G401.6 (cell line): Measurements from ENCODE around the gene ZNF423.
"Not testable (repeated sequence)": the region's sequence is repeated elsewhere in the genome, so short reads cannot be mapped to it uniquely, and the experiment has no call there.

Source experiments
- FAIRE-seq: peaks from 2 replicates; lab custom pipeline; 2012; peaks lifted over from hg19 to GRCh38; lab: Jason Lieb, UNC

Gene ZNF423

DNA sequence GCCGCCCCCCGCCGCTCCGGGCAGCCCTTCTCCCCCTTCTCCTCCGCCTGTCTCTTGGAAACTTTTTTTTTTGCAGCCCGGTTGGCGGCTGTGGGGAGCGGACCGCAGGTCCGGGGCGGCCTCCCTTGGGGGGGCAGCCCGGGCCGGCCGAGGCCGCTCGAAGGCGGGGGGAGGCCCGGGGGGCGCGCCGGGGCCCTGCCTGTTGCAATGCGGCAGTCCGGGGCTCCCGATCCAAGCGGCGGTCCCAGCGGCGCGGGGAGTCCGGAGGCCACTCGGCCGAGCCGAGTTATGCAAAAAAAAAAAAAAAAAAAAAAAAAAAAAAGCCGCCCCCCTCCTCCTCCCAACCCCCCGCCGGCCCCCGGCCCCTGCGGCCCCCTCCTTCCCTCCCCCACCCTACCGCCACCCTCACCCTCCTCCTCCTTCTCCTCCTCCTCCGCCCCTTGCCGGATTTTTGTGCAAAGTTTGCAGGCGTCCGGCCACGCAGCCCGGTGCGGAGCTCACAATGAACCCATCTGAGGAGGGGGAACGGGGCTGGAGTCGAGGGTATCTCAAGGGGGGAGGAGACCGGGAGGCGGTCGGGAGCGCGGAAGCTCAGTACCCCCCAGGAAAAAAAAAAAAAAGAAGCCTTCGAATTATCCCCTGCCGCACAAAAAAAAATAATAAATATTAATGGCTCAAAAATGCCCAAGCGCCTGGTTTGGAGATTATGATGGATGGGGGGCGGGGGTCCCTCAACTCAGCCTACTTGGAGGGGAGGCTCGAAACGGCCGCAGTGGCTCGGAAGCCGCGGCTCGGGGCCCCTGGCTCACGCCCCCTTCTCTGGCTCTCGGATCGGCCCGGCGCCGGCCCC lies at the start of gene ZNF423:
ZNF423 (minus strand) TSS at position 291 of the 850 bp plus-strand sequence. CDS start 338 bp downstream, outside the sequence.
- no peak for FAIRE-seq

DNA sequence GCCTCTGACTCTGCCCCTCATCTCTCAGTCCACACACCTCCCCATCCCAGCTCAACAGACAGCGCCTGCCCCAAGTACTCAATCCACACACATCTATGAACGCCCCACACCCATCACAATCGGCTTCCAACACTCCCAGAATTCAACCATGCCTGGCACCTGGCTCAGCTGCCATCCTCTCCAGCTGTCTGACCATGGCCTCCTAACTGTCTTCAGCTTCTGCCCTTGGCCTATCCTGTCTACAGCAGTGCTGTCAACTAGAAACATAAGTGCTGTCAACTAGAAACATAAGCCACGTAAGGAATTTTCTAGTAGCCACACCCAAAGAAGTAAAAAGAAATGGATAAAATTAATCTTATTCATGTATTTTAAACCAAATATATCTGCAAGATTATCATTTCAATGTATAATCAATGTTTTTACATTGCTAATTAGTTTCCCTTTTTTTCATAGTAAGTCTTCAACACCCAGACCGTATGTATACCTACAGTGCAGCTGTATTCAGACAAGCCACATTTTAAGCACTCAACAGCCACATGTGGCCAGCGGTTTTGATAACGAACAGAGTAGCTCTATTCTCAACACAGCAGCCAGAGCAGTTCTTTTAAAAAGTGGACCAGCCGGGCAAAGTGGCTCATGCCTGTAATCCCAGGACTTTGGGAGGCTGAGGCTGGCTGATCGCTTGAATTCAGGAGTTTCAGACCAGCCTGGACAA lies 48.6 kb upstream of the ZNF423 start:
- FAIRE-seq: no peak

DNA sequence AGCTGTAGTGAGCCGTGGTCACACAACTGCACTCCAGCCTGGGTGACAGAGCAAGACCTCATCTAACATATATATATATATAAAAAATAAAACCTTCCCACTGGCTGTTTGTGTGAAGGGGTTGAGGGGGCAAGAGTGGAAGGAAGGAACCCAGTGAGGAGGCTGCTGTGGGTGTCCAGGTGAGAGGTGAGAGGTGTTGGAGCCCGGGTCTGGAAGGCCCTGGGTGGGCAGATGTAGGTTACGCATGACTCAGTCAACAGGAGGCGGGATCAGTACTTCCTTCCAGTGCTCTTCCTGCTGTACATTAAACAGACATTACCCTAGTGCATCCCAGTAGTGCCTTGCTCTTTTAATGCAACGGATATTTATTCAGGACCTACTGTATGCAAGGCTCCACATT lies 47.0 kb upstream of the ZNF423 start:
- FAIRE-seq: no peak

DNA sequence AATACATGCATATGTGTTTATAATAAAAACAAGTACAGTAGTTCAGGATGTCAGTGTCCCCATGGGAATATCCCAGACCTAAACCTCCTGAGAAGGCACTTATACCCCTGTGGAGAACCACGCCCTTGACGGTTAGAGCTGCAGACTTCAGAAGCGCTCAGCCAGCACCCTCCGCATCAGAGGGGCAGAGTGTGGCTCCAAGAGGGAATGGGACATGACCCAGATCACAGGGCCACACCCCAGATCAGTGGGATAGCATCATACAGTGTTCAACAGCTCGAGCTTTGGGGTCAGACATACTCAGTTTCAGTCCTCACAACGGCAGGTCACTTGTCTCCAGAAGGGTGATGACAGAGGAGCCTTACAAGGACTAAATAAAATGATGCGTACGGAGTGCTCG lies 45.8 kb upstream of the ZNF423 start:
- FAIRE-seq: no peak

DNA sequence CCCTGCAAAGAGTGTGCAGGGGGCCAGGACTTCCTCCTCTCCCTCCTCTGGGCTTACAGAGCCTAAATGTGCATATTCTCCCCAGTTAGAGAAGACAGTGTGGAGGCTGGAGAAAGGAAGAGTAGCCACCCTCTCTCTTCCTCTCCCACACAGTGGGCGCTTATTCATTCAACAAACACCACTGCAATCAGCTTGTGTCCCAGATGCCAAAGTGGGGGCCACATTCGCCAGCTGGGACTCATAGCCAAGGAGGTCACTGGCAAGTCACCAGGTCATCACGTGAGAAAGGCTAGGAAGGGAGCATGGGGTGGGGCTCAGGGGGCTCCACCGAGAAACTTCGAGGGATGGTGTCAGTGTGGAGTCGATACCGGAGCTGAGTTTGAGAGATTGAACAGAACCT lies 45.0 kb upstream of the ZNF423 start:
- no peak for FAIRE-seq

DNA sequence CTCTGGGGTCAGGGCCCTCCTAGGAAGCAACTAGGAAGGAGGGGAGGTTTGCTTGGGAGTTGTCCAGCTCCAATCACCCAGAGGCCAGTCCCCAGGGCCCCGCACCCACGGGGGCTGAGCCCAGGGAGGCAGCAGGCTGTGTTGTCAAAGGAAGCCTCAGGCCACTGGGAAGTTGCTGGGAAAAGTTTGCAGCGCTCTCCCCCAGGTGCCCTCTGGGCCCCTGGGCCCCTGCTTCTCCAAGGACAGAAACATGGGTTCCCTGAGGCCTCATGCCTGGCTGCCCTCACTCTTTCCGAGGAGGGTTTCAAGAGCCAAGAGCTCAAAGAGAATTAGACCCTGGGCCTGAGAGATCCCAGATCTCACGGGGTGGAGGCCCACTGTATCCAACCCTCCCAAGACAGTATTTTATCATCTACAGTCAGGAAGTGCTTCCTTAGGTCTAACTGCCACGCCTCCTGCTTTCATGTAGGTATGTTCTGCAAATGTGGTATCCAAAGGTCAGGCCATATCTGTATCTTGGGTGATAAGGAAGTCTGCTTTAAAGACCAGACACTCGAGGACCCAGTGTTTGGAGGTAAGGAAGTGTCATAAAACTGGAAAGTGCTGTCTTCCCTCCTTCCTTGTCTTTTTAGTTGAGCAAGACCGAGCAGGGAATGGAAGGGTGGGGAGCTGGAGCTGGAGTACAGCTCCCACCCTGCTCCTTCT lies 44.2 kb upstream of the ZNF423 start:
- no peak for FAIRE-seq

DNA sequence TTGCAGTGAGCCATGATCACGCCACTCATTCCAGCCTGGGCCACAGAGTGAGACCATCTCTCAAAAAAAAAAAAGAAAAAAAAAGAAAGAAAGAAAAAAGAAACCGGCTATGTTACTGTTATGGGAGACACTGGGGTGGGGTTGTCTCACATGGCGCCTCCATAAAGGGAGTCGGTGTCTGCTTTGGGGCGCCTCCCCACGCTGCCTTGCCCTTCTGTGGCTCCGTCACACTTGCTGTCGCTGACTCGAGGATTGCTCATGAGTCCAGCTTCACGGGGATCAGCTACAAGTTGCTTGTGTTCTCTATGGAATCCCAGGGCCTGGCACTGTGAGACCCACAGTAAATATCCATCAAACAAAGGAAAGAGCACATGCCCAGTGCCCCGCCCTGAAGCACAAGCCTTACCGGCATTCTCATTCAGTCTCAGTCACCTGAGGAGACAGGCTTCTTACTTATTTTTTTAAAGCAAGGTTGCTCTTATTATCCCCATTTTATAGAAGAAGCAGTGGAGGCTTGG lies 40.6 kb upstream of the ZNF423 start:
- FAIRE-seq: no peak

DNA sequence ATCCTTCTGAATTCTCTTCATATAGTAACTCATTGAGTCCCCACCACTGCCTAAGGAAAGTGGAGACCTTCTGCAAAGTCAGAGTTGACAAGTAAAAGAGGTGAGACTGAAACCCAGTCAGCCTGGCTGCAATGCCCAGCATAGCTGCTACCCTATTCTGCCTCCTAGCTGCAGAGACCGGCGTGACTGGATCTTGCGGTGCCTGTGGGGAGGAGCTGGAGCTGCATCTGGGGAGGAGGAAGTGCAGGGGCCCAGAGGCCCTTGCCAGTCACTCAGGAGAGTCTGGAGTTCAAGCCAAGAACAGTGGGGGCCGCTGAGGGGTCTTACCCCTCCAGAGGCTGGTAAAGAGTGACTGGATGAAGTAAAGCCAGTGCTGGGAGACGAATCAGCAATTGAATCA lies 35.0 kb upstream of the ZNF423 start:
- FAIRE-seq: no peak

DNA sequence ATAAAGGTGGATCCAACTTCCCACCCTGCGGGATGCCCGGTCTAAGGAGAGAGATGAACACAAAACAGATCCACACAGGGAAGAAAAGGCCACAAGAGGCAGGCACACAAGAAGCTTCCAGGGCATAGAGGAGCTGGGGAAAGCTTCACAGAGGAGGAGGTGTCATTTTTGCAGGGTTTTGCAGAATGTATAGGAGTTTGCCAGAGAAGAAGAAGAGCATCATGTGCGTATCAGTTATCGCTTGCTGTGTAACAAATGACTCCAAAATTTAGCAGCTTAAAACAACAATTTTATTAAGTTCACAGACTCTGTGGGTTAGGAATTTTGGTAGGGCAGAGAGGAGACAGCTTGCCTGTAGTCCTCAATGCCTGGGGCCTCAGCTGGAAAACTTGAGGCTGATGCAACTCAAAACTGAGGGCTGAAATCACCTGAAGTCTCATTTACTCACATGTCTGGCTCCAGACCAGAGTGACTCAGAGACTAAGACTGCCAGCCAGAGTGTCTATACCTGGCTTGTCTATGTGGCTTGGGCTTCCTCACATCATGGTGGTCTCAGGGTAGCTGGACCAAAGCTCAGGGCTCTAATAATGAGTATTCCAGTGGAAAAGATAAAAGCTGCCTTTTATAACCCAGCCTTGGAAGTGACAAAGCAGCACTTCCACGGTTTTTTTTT lies 33.9 kb upstream of the ZNF423 start:
- FAIRE-seq: no peak

DNA sequence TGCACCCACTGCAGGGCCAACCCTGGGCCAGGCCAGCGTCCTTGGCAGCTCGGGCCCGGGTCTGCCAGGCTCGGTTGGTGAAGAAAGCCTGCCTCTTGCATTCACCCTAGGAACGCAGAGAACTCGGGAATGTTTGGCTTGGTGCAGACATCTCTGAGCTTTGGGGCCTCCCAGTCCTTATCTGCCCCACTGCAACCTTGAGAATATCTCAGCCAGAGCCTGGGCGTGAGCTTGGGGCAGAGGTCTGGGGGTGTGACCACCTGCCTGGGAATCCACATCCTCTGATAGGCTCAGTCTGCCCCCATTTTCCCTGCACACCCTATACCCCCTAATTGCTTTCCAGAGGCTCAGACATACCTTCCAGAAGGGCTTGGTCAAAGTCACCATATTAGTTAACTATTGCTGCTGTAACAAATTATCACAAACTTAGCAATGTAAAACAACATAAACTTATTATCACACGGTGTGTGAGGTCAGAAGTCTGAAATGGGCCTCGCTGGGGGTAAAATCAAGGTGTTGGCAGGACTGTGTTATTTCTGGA lies 30.7 kb upstream of the ZNF423 start:
- no peak for FAIRE-seq

DNA sequence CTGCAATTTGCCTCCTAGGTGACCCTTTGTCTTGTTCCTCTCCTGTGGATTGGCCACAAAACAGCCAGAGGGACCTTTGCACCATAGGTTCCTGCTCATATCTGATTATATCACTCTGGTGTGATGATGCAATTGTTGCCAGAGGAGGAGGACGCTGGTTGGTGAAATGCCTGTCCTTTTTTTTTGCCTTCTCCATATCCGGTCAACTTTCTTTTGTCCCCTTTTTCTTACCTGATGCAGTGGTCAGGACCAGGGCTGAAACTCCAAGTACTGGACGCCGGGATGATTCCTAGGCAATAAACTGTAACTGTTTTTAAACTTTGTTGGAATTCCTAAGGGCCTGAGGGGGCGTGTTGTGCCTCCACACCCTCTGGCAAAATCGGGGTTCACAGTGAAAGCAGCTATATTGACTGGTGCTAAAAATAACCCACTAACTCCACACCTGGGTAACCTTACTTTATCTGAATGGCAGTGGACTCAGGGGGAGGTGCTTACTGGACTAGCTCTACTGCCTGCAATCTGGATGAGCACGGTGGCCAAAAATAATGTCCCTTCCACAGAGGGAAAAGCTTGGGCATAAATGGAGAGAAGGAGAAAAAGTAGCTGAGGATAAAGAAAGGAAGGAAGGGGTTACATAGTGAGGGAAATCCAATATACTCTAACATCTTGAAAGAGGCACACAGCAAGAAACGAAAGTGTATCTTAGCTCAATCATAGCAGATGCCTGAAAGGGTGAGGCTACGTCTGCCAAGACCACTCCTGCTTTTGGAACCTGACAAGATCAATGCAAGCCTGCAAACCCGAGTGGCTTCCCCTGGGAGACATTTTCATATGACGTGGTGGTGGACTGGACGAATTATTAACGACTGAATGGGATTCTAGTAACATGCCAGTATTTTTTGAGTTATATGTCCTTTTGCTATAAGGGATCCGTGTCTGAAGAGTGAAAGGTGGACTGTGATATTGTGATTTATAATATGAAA lies 28.4 kb upstream of the ZNF423 start:
- FAIRE-seq: no peak

DNA sequence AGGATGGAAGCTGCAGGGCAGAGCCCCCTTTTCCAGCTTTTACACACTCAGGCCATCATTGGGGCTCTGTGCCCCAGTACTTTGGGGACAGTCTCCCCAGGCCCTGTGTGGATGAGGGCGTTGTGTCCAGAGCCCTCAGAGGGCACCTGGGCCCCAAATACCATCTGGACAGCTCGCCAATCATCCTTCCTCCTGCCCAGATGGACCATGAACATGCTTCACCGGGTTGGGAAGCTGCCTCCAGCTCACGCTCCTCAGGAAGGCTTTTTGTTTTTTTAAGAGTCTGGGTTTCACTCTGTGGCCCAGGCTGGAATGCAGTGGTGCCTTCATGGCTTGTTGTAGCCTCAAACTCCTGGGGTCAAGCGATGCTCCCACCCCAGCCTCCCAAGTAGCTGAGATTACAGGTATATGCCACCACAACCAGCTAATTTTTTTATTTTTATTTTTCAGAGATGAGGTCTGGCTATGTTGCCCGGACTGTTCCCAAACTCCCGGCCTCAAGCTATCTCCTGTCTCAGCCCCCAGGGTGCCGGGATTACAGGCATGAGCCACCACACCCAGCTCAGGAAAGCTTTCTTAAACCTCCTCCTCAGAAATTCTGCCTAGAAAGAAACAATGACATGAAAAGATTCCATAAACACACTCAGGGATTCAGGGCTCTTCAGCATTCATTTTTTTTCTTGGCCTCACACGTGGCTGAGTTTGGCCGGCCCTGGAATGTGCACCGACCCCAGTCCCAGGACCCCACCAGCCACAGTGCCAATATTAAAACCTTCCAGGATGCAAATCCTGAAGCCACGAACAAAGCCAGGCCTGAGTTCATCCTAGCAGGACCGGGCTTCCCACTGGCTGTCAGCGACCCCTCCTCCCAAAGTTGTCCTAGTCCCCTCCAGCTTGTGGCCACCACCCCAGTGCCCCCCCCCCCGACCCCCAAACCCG lies 27.4 kb upstream of the ZNF423 start:
- FAIRE-seq: no peak

DNA sequence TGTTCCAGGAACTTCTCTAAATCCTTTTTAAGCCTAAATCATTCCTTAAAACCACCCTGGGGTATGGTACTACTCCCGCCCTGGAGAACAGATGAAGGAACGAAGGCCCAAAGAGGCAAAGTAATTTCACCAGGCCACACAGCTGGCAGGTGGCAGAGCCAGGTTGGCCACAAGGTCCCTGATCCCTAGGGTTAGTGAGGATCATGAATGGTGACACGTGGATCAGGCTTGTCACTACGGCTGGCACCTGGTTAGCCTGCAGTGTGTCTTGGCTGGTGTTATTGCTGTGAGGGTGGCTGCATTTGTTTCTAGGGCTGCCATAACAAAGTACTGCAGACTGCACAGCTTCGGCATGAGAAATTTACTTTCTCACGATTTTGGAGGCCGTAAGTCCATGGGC lies 26.0 kb upstream of the ZNF423 start:
- FAIRE-seq: no peak

DNA sequence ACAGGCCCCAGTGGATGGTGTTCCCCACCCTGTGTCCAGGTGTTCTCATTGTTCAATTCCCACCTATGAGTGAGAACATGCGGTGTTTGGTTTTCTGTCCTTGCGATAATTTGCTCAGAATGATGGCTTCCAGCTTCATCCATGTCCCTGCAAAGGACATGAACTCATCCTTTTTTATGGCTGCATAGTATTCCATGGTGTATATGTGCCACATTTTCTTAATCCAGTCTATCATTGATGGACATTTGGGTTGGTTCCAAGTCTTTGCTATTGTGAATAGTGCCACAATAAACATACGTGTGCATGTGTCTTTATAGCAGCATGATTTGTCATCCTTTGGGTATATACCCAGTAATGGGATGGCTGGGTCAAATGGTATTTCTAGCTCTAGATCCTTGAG lies 22.6 kb upstream of the ZNF423 start:
- FAIRE-seq: not testable (repeated sequence)

DNA sequence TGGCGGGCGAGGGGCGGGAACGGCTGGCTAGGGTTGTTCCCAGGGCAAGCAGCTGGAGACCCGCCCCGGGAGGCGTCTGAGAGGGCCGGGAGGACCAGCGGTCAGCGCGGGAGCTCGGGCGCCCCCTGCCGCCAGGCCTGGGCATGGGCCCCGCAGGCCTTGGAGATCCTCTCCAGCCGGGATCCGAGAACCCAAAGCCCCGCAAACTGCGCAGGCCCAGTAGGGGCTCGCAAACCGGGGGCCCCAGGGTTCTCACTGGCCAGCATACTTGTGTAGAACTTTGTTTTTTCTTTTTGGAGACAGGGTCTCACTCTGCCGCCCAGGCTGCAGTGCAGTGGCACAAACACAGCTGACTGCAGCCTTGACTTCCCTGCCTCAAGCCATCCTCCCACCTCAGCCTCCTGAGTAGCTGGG lies 20.8 kb upstream of the ZNF423 start:
- no peak for FAIRE-seq

DNA sequence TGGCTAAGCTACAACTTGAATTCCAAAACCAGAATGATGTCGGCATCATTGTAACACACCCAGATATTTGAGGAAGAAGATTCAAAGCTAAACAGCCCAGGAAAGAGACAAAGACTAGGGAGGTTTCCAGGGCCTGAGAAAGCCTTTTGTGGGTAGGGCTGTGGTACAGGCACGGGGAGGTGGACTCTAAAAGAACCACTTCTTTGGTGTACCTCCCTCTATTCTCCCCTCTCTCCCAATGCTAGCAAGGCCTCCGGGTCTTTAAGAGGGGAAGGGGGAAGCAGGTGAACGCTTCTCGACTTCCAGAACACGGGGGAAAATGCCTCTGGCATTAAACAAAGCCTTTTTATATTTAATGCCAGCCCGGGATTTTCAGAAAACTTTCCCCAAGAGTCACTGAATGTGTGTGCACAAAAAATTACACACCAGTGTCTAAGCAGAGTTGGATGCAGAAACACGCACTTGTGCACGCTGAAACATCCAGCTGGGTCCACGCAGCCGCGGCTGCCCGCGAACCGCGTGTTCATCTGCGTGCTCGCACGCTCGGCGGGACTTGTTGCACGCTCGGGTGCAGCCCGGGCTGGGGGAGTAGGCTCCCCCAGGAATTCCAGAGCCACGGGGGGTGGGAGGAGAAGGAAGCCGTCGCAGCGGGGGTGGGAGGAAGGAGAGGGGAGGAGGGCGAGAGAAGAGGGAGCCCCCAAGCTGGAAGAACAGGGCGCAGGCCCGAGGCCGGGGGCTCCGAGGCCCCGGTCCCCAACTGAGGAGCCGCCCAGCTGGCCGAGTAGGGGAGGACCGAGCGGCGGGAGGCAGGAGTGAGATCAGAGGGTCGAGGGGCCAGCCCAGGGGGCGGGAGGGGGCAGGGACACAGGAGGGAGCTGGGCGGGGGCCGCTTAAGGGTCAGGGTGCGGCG lies 20.1 kb upstream of the ZNF423 start:
- no peak for FAIRE-seq

DNA sequence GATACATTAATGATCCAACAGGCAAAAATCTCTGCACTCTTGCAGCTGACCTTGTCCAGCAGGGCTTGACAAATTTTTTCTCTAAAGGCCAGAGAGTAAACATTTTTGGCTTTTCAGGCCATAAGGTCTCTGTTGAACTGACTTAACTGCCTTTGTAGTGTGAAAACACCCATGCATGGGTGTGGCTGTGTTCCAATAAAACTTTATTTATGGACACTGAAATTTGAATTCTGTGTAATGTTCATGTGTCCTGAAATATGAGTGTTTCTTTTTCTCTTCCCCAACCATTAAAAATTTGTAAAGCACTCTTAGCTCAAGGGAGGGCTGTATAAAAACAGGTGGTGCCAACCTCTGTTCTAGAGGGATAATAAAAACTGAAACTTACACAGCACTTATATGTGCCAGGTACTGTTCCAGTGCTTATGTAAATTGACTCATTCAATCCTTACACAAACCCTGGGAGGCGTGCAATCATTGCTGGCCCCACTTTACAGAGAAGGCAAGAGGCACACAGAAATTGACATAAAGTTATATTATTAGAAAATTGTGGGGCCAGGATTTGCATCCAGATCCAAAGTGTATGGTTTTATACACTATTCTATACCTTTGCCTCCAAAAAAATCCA lies 18.8 kb upstream of the ZNF423 start:
- no peak for FAIRE-seq

DNA sequence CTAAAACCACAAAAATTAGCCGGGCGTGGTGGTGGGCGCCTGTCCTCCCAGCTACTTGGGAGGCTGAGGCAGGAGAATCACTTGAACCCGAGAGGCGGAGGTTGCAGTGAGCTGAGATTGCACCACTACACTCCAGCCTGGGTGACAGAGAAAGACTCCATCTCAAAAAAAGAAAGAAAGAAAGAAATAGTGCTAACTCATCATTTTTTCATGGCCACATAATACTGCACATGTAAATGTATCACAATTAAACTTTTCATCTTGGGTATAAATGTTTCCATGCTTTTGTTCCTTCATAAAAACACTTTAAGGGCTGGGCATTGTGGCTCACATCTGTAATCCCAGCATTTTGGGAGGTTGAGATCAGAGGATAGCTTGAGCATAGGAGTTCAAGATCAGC lies 15.9 kb upstream of the ZNF423 start:
- not testable (repeated sequence) for FAIRE-seq
